GM18909 (cell line): ENCODE results near the gene ZFHX3.

Experiments used
- ATAC-seq: cut with Tn5 transposase; IDR thresholded peaks from one replicate; pipeline ENCODE4 v1.9.1; 2021; ENCODE audit warnings: mild to moderate bottlenecking; ENCODE audit not compliant: unreplicated experiment, poor library complexity

The ZFHX3 gene

DNA sequence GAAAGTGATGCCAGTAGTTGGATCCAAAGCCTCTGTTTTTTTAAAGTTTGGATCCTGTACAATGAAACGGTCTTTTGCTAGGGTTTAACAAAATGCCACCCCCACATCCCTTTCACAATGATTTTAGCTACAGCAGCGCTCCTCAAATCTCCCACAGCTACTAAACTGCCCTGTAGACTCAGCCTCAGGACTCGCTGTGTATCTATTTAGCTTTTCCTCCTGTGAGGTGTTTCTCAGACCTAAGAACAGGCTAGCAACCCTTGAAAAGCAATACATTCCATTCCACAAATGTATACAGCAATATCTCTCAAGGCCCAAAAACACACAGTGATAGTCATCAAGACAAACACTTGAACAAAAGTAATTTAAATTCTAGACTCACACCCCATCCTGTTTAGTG lies 206.4 kb downstream of the ZFHX3 start:
- ATAC-seq = no peak

DNA sequence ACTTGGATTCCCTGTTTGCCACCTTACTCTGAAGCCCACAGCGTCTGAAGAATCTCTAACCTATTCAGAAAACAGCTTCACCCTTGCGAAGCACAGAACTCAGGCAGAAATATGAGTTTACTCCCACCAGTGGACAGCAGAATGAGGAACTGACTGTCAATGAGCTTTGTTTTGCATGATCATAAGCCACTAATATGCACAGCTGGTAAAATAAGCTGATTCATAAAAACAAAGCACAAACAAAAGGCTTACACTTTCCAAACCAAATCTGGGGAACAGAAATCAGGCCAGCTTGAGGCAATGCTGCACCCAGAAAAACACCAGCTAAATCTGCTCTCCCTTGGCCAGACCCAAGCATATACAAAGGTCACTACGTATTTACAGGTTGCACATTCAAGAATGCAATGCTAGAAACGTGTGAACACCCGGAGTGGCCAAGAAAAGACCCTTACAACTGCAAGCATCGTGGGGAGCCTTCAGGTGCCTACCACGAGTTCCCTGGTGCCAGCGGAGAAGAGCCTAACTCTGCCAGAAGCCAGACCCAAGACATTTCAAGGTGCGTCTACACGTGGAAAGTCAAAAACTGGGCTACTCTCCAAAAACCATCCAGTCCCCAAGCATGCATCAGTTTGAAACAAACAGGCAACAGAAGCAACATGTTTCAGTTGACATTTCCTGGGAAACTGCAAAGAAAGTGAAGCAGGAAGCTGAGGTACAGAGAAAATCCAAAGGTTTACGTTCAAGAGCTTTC lies 207.1 kb downstream of the ZFHX3 start:
- ATAC-seq = no peak

DNA sequence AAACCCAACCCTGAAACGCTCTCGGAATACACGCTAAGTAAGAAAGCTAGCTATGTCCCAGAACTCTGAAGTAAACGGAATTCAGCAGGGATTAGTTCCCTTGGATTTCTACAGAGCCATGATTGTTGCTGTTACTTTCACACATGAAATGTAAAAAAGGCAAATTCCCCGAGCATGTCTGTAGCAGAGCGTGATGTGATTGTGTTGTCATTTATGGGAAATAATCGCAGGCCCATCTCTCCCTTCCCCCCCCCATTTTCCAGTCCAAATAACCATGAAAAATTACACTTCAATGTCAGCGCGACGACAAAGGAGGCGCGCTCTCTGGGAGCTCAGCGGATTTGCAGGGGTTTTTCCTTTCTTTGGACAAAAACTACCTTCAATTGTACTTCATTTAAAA lies 209.0 kb downstream of the ZFHX3 start:
- no peak for ATAC-seq

DNA sequence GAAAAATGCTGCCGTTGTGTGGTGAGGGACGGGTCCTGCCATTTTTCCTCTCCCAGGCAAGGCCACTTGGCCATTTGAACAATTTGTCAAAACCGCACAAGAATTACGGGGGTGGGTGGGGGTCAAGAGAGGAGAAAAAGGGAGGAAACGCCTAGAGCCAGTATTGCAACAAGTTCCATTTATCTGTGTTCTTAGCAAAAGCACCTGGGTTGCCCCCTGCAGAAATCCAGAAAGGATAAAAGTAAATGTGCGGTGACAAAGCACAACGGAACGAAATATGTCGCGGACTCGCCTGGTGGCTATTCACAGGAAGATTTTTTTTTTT lies 209.4 kb downstream of the ZFHX3 start:
- ATAC-seq = no peak

DNA sequence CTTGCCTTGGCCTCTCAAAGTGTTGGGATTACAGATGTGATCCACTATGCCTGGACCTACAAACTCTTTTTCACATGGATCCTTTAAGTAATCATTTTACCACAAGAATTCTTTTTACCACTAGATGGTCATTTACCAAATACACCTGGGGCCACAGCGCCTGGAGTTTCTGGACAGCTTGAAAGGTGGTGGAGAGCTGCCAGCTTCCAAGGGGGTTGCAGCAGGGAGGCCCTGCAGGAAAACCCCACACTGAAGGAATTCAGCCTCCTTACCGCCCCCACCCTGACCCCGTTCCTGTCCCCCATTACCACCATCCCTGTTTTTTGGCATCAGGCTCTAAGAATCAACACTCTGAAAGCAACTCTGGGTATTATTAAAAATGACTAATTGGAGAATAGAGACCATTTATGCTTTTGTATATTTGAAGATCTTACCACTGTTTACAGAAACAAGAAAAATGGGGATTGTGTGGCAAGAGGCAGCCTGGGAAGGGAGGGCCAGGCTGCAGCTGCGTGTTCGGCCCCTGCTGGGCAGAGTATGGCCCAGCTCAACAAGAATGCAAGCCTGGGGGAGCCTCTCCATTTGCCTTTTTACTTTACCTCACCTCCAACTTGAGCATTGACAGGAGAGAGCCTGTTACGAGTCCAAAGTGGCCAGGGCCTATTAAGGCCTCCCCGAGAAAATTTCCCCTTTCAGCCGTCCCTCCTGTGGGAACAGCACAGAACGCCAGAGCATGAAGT lies 209.9 kb downstream of the ZFHX3 start:
- ATAC-seq = no peak

DNA sequence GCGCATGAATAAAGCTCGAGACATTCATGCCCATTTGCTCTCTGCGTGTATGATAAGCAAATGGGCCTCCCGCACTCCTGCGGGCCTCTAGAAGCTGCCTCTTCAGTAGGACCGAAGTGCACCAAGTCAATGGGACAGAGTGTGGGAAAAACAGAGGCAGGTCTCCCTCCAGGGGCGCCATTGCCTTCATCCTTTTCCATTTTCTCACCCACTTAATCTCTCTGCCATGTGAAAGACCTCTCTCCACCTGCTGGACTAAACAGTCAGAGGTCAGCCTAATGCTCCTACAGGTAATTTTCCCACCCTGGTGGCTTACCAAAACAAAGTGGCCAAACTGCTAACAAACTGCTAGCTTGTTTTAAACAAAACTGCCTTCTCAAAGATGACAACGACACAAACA lies 210.9 kb downstream of the ZFHX3 start:
- no peak for ATAC-seq

DNA sequence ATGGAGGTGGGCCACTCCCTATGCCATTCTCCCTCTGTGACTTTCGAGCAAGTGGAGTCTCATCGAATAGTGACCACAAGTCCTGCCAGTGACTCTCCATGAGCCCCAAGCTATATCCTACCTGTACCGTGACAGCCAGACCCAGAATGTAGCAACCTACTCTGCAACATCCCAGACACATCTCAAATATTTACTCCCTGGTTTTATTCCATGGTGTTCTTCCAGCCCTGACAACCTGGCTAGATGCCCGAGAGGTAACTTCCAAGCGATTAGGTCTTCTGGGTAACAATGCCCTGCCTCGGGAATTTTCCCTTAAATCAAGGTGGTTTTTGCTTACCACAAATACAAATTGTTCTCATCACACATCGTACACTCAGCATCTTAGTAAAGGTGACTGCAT lies 211.7 kb downstream of the ZFHX3 start:
- ATAC-seq = no peak

DNA sequence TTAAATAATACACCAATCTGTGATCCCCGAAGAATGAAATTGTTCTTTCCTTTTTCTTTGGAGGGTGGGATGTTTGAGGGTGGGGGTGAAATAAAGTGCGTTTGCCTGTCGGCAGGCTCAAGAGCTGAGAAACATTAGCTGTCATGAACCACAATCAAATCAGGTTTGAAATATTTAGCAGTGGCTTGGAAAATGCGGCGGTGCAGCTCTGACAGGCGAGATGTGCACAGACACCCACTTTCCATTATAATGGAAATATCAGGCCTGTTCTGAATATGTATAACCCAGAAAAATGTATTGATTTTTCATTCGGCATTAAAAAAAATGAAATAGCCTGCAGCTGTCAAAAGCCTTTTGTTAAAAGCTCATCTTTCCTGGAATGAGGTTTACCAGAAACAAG lies 212.8 kb downstream of the ZFHX3 start:
- no peak for ATAC-seq

DNA sequence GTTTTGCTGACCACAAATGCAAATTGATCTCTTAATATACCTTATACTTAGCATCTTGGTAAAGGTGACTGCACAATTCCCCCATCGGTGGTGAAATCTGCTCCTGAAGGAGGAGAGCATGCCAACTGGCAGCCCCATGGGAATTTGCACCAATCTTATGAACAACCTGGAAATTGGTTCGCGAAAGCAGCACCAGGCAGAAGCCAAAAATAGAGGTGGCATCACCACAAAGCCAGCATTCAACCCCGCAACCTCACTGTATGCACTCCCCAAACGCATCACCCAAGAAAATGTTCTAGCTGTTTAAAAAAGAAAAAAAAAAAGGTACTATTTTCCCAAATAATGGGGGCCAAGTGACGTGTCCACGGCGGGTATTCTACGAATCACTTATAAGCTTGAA lies 213.4 kb downstream of the ZFHX3 start:
- ATAC-seq = no peak

DNA sequence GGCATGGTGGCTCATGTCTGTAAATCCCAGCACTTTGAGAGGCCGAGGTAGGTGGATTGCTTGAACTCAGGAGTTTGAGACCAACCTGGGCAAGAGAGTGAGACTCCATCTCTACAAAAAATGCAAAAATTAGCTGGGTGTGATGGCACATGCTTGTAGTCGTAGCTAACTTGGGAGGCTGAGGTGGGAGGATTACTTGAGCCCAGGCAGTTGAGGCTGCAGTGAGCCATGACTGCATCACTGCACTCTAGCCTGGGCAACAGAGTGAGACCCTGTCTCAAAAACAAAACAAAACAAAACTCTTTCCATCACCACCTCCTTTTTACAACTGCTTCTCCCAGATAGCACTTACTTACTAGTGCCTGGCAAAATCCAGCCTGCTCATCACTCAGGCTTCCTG lies 214.0 kb downstream of the ZFHX3 start:
- ATAC-seq = no peak

DNA sequence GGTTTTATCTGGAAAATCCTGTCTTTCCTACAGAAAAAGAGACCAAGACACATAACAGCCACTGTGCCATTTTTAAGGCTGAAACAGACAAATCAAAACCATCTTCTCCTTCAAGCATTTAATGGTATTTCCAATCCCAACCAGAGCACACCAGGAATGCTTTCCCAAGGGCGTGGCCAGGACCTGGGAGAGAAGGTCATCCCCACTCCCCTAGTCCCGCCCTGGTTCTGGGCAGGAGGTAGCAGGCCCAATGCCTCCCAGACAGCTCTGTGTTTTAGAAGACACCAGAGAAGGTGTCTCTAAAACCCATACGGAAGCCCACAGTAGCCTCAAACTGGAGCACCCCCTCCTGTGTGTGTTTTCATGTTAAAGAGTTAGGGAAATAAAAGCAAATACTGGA lies 214.4 kb downstream of the ZFHX3 start:
- no peak for ATAC-seq

DNA sequence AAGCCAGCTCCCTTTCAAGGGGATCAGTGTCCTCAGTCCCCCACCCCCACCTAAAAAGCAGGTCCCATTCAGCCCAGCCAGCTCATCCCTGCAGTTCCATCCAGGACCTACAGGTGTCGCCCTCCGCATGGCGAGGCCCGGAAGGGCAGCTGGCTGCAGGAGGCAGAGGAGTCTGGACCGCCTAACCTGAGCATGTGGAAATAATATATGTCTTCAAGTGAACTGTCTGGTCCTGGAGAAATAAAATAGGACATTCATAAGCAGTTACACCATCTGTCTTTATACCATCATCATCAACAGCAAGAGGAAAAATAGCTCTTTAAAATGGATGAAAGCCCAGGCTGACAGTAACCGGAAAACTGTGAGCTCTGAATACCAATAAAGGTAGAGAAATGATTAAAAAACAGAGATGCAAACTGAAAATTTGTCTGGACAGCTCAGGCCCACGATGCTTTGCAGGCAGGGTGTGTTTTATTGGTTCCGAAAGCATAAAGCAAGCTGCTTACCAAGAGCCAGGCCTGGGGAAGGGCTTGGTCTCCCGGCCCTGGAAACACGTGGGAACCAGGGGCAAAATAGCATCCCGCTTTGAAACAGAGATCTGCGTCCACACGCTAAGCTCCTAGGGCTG lies 215.2 kb downstream of the ZFHX3 start:
- no peak for ATAC-seq

DNA sequence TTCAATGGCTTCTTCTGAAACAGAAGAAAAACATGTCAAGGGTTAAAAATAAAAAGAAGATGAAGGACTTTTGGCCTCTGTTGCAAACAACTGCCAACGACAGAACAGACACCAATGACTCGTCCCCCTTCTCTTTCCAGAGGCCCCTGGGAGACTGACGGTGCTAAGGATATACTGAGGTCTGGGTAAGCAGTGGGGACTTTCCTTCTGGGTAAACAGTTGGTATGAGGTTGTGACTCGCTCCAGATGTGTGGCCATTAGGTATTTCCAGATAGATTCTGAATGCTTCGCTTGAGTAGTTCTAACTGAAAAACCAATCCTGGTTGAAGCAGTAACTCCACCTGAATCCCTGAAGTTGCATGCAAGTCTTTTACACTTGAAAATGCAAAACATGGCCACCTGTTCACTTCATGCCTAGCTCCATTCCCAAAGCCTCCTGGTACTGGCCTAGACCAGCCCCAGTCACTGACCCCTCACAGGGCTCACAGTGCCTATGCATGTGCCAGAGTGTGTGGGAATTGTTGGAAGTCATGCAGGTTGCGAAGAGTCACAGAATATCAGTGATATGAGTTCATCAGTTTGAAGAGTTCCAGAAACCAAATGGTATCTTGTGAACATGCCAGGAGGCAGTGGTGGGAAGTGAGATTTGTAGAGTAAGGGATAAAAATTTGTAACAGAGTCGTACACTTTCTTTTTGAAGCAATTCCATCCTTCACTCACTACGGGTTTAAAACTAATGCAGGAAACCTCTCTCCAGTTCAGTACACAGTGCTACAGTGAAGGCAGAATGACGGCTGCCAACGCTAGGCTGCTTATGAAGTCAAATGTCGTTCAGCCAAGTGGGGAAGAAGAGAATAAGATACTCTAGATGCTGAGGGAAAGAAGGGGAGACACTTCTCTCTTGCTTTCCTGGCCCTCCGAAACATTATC lies 217.8 kb downstream of the ZFHX3 start:
- ATAC-seq = no peak

DNA sequence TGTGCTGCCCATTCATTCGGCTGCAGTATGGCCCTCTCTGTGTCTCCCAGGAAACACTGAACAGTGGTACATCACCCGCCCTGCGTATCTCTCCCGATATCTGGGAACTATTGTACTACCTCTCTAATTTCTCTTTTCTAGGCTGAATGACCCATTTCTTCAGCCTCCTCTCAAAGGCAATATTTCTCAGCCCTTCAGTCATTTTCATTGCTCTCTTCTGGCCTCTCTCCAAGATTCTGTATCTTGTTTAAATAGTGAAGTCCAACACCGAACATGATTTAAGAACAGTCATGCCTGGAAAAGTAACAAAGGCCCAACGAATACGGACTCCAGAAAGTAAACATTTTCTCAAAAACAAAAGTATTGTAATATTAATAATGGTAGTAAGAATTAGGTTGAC lies 220.1 kb downstream of the ZFHX3 start:
- no peak for ATAC-seq

DNA sequence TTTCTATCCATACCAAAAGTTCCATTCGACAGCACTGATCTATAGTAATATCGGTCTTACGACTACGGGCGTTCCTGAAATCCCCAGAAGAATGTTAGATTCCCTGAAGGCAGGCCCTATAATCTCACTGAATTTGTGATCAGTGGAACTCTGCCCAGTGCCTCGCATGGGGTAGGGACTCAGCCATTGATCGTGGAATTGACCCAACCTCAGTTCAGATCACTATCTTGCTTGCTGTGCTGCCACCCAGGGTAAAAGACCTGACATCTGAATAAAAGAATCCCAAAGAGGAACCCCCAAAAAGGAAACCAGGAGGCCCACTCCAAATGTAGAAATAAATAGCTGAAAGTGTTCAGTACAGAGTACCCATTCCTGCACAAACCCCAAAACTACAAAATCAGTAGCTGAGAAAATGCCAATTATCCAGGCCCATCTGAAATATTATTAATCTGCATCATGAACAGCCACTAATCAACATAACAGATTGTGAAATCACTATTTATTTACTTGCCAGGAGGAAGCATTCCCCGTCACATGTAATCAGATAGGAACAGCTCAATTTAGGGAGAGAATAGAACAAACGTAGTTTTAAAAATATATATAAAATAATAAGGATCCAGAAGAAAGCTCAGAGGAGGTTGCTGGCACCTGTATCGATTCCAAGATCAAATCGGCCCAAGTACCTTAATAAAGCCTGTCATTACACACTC lies 221.9 kb downstream of the ZFHX3 start:
- no peak for ATAC-seq

DNA sequence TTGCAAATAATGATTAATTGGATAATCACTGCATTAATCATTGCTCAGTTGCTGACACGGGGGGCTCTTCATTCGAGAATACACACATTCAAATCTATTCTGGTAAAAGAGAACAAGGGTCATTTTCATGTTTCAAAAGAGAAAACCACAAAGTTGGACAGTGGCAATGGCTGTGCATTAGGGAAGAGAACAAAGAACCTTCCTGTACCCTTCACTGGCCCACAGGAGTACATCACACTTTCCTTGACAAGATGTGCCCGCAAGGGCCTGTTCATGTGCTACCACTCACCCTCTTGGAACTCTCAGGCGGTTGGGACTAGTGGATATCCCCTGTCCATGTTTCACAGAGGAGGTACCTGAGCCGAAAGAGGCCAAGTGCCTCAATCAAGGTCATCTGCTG lies 223.2 kb downstream of the ZFHX3 start:
- no peak for ATAC-seq

DNA sequence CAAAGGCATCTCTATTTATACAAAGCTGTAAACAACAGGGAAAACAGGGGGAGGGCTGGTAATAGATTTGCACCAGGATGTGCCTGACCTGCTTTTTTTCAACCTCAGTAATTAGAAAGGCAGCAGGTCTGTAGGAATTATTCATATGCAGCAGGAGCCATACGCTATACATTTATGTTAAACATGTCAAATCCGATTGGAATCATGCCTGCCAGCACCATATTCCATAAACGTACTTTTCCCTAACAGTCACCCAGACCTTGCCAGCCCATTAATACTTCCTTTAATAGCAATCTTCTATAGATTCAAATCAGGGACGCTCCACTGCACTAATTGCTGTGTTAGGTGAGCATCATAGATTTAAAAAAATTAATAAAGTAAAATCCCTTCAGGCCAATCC lies 223.9 kb downstream of the ZFHX3 start:
- no peak for ATAC-seq

DNA sequence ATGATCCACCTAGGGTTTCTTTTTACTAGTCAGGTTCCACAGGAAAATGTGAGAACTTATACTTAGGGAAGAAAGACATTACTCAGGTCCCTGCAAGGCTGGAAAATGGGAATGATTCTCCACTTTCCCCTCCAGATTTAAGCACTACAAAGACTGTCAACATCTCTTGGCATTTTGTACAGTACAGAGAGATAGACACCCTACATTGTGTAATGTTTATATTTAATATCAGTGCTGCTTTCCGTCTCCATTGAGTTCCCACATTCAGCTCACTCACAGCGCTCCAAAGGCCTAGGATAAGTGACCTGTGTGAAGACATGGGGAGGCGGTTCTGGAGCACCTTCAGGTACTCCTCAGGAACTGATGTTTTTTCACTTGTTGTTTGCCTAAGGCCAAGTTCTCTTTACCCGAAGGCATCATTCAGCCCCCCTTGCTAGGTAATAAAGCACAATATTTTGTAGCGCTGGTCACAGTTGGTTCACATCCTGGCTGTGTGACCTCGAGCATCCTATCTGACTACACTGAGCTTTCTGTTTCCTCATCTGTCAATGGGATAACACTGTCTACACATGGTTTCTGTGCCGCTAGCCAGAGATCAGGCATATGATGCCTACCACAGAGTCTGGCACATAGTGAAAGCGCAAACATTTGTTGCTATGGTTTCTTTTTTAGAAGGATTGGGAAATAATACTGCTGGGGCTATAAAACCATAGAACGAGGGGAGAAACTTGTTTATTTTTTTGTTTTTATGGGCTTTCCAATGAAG lies 226.6 kb downstream of the ZFHX3 start:
- ATAC-seq = no peak

DNA sequence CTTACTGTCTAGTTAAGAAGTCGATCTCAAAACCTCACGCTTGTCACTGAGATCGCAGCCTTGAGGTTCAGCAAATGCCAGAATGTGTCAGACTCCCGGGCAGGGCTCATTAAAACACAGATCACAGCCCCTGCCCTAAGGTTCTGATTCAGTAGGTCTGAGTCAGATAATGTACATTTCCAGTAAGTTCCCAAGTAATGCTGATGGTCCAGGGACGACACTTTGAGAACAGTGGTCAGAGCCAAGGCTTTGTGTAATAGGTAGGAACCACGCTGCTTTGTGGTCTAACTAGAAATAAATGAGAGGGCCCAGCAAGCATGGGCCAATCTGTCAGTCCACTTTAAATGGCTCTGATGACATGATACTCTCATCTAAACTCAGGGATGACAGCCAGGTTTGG lies 228.6 kb downstream of the ZFHX3 start:
- no peak for ATAC-seq
